Measurements from ENCODE around the gene TMEM63A.

Gene TMEM63A

GRCh38 chr1:225923692-225924555, 41.7 kb upstream of the TMEM63A start, which contains the start of gene PYCR2:
PYCR2 (minus strand) TSS chr1:225924250; CDS start chr1:225924110, 140 bp downstream.
- no peak for TF ChIP-seq CTCF (IDR thresholded peaks at IDR 0.05; ENCODE audit: extremely low read depth, missing control alignments)
- peak; percentile 100 for DNase-seq (ENCODE audit: low spot score)

- no peak for DNase-seq (ENCODE audit: low spot score)
- no peak for TF ChIP-seq CTCF (IDR thresholded peaks at IDR 0.05; ENCODE audit: extremely low read depth, missing control alignments)
Observed at GRCh38 chr1:225923381-225923691, 41.2 kb upstream of the TMEM63A start.

GRCh38 chr1:225921734-225922709, 39.8 kb upstream of the TMEM63A start:
- TF ChIP-seq CTCF (IDR thresholded peaks at IDR 0.05; ENCODE audit: extremely low read depth, missing control alignments) = no peak
- DNase-seq (ENCODE audit: low spot score) = no peak

- DNase-seq (ENCODE audit: low spot score) = no peak
- no peak for TF ChIP-seq CTCF (IDR thresholded peaks at IDR 0.05; ENCODE audit: extremely low read depth, missing control alignments)
Observed at GRCh38 chr1:225919906-225920305, 37.7 kb upstream of the TMEM63A start.

GRCh38 chr1:225918280-225918679, 36.1 kb upstream of the TMEM63A start:
- DNase-seq (ENCODE audit: low spot score) = no peak
- no peak for TF ChIP-seq CTCF (IDR thresholded peaks at IDR 0.05; ENCODE audit: extremely low read depth, missing control alignments)

GRCh38 chr1:225917536-225917935, 35.4 kb upstream of the TMEM63A start:
- DNase-seq (ENCODE audit: low spot score) = no peak
- TF ChIP-seq CTCF (IDR thresholded peaks at IDR 0.05; ENCODE audit: extremely low read depth, missing control alignments) = no peak

GRCh38 chr1:225917101-225917500, 34.9 kb upstream of the TMEM63A start:
- no peak for DNase-seq (ENCODE audit: low spot score)
- TF ChIP-seq CTCF (IDR thresholded peaks at IDR 0.05; ENCODE audit: extremely low read depth, missing control alignments) = no peak
